Psoas muscle (tissue), 8 donors: ENCODE results near the gene SMARCD3. TPM values are rescaled to one million over a fixed set of nuclear protein-coding genes. Genes with fewer than 3 reads are reported as not detected.

Experiments used
- ATAC-seq, 4 donors: fragments of 200-7000 bp; cut with Tn5 transposase; one replicate each; pipeline ENCODE4 v1.9.1; 2020; ENCODE audit warnings: moderate library complexity in 3 of 4, mild to moderate bottlenecking in 2 of 4
- DNase-seq, 2 donors: peaks; one replicate each; pipeline ENCODE4 v3.0.0-alpha.2; 2020
- H3K27ac ChIP-seq: fragments of 200-600 bp; one replicate; pipeline ENCODE4 v1.8.0; 2022
- H3K27me3 ChIP-seq, 3 donors: fragments of 200-600 bp in 1 of 3; one replicate each; pipeline versions ENCODE4 v1.6.1 to v1.8.0; 2013 to 2022; ENCODE audit warnings: low read length in 2 of 3, mild to moderate bottlenecking in 2 of 3, moderate library complexity in 1 of 3; ENCODE audit not compliant: insufficient read depth in 3 of 3
- H3K36me3 ChIP-seq, 2 donors: fragments of 200-600 bp in 1 of 2; one replicate each; pipeline versions ENCODE4 v1.6.1 to v1.8.0; 2013 to 2022; ENCODE audit warnings: low read depth in 1 of 2, mild to moderate bottlenecking in 1 of 2, moderate library complexity in 1 of 2; ENCODE audit not compliant: insufficient read depth in 1 of 2
- H3K4me1 ChIP-seq: fragments of 200-600 bp; one replicate; pipeline ENCODE4 v1.8.0; 2022
- H3K4me3 ChIP-seq: fragments of 200-600 bp; one replicate; pipeline ENCODE4 v1.8.0; 2022; ENCODE audit warnings: mild to moderate bottlenecking
- H3K9me3 ChIP-seq: fragments of 200-600 bp; one replicate; pipeline ENCODE4 v1.8.0; 2022
- WGBS, 3 donors: extraction: QIAGEN DNeasy Blood & Tissue Kit; methylation state at CpG; one replicate each; pipeline versions ENCODE4 v1.1.6 to v1.1.7; 2013; 5-methylcytosine and 5-hydroxymethylcytosine counted together
- intact Hi-C, 2 donors: fragments of 100-400 bp; cut with DNase I; formaldehyde crosslinking; loops; one replicate each; pipeline versions ENCODE4 v1.11.0 to v1.14.2; 2022
- polyA plus RNA-seq, 3 donors: library from polyadenylated mRNA; stranded (reverse); fragments of 200-250 nt; gene quantifications; one replicate each; pipeline ENCODE4 v1.2.3, GENCODE V29; 2013
- total RNA-seq, 4 donors: library from RNA; stranded (reverse); fragmentation: NEBNext Ultra II Directional in 2 of 4; extraction: Animal tissue kit (Norgen Biotek cat#: 25700) in 2 of 4; gene quantifications; one replicate each; pipeline versions ENCODE4 v1.2.1 to v1.2.4, GENCODE V29; 2021 to 2023
- TF ChIP-seq, protein P1 (sequence below): fragments of 200-600 bp; IDR thresholded peaks from one replicate; pipeline ENCODE4 v1.8.0; 2022; ENCODE audit warnings: antibody characterized with exemption
- donor health status: healthy with polysubstance abuse.
- donor health status: DM: no; HTN: no; CAD: no; lungs with moderate emphysema.
- donor health status: Bipolar disorder and iron deficiency.
- donor health status: healthy.
- donor health status: DM: yes; HTN: yes; CAD: no.
- donor health status: DM: no; HTN: no; CAD: no.
- donor health status: DM: no; HTN: no; CAD: no.
- donor health status: DM: yes; HTN: yes; CAD: no.

SMARCD3 gene
- total and polyA plus RNA-seq, 7 donors = 38.3 to 138 (median 92.5) TPM

DNA sequence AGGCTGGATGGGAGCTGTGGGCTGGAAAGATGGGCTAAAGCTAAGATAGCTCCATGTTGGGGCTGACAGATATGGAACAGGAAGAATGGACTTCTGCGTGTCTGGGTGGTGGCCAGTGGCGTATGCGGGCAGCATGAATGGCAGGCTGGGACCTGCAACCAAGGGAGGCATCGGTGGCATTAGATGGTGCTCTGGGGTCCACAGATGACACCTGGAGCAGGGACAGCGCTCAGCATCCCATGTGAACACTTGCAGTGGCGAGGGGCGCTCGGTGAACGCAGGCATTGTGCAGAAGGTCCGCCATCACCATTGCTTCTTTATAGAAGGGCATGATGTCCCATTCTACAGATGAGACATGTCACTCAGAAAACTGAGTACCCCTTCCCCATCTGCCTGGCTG is 21.0 kb upstream of the SMARCD3 start:
- Histone ChIP-seq H3K27ac (no peak overlapping the region), H3K36me3 (no peaks in the 10 kb centered on the region), H3K9me3 (no peaks in the 10 kb centered on the region), H3K4me1 (peaks cover 2% of the 10 kb centered on the region), H3K27me3 (no peaks in the 10 kb centered on the region), H3K4me3 (no peak overlapping the region)
- DNase-seq = peak in 1 of 2 donors; percentile 8
- ATAC-seq = no peak
- 94 to 98% (median 96%) methylated on average over 10 of the region's 10 CpGs for WGBS, 3 donors
- TF ChIP-seq, protein P1, sequence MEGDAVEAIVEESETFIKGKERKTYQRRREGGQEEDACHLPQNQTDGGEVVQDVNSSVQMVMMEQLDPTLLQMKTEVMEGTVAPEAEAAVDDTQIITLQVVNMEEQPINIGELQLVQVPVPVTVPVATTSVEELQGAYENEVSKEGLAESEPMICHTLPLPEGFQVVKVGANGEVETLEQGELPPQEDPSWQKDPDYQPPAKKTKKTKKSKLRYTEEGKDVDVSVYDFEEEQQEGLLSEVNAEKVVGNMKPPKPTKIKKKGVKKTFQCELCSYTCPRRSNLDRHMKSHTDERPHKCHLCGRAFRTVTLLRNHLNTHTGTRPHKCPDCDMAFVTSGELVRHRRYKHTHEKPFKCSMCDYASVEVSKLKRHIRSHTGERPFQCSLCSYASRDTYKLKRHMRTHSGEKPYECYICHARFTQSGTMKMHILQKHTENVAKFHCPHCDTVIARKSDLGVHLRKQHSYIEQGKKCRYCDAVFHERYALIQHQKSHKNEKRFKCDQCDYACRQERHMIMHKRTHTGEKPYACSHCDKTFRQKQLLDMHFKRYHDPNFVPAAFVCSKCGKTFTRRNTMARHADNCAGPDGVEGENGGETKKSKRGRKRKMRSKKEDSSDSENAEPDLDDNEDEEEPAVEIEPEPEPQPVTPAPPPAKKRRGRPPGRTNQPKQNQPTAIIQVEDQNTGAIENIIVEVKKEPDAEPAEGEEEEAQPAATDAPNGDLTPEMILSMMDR = no peak
- intact Hi-C loops = no loop called here

DNA sequence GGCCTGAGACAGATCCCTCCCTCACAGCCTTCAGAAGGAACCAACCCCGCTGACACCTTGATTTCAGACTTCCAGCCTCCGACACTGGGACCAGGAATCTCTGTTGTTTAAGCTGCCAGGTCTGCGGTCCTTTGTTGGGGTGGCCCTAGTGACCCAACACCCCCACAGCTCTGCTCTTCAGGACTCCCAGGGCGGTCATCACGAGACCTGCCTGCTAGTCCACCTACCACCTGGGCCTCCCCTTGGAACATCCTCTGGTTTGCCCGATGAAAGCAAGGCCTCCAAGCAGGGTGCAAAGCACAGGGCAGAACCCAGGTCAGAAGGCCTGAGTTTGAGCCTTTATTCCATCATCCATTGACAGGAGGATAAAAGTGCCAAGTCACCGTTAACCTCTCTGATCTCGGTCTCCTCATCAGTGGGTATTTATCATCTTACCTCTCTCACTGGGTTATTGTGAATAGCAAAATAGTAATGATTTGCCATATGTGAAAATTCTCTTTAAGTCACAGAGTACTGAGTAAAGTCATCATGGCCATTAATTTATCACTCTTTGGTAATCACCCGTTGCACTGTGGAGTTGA is 16.9 kb upstream of the SMARCD3 start:
- no peaks in the 10 kb centered on the region for H3K4me1 ChIP-seq
- WGBS, 3 donors = 81 to 96% (median 95%) methylated on average over 9 of the region's 9 CpGs
- H3K36me3 ChIP-seq = no peaks in the 10 kb centered on the region
- intact Hi-C loops = no loop called here
- ATAC-seq = no peak
- H3K4me3 ChIP-seq = no peak overlapping the region
- peaks cover 0 to 30% (median 2%) of the 10 kb centered on the region in 3 donors for H3K27me3 ChIP-seq
- no peak overlapping the region for H3K27ac ChIP-seq
- TF ChIP-seq, protein P1 = no peak
- DNase-seq = no peak
- H3K9me3 ChIP-seq = no peaks in the 10 kb centered on the region

DNA sequence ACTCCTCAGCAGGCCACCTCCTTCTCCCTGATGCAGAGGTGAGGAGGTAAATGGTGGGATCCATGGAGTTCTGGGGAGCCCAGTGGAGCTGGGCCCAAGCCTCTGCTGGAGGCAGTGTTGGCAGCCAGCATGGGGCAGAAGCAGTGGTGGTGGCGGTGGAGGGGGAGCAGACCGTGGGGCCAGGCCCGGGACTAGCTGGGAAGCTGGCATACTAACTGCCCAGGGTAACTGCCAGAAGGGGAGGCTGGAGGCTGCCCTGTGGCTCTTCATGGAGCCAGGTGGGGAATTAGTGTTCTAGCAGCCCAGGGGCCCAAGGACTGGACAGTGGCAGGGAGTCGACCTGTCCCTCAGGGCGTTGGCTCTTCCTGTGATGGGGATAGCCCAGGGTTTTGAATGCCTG is 16.1 kb upstream of the SMARCD3 start:
- Histone ChIP-seq H3K27me3 (peaks cover 0 to 30% (median 3%) of the 10 kb centered on the region in 3 donors), H3K4me1 (no peaks in the 10 kb centered on the region), H3K36me3 (no peaks in the 10 kb centered on the region), H3K4me3 (no peak overlapping the region), H3K27ac (no peak overlapping the region), H3K9me3 (no peaks in the 10 kb centered on the region)
- no peak for ATAC-seq
- intact Hi-C loops = no loop called here
- TF ChIP-seq, protein P1 = no peak
- DNase-seq = no peak
- WGBS, 3 donors = 66 to 82% (median 82%) methylated on average over 5 of the region's 5 CpGs

DNA sequence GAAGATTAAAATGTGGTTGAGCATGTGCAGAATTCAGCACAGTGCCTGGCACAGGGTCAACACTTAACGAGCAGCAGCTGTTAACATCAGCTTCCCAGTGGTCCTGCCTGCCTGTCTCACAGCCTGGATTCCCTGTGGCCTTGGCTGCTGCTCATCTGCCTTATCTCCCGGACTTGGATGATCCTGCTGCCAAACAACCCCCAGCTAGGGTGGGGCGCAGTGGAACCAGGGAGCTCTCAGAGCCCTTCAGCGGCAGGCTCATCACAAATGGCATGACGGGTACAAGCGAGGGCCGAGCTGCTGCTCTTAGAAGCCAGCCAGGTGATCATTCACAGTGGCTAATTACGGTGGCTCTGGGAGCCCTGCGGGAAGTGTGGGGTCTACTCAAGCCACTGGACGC is 13.0 kb upstream of the SMARCD3 start:
- WGBS, 3 donors = 18 to 26% (median 25%) methylated on average over 10 of the region's 10 CpGs
- Histone ChIP-seq H3K36me3 (no peaks in the 10 kb centered on the region), H3K4me3 (no peak overlapping the region), H3K27ac (no peak overlapping the region), H3K27me3 (peaks cover 0 to 39% (median 9%) of the 10 kb centered on the region in 3 donors), H3K9me3 (no peaks in the 10 kb centered on the region), H3K4me1 (no peaks in the 10 kb centered on the region)
- TF ChIP-seq, protein P1 = no peak
- intact Hi-C loops = no loop called here
- ATAC-seq (no peak), DNase-seq (no peak)

DNA sequence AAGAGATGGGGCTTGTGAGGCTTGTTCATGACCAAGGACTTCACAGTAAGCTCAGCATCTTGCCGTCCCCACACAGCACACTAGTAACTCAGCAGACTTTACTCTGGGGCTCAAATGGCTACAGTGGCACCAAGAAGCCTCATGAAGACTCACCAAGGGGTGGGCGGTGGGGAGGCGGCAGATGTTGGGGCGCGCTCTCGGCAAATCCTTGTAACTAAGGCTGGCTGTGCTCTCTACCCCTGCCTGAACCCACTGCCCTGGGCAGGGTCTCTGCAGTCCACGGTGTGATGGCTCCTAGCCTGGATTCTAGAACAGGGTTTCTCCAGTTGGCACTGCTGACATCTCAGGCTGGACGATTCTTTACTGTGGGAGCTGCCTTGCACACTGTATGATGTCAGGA is 12.4 kb upstream of the SMARCD3 start:
- H3K27ac ChIP-seq = no peak overlapping the region
- TF ChIP-seq, protein P1 = no peak
- no peaks in the 10 kb centered on the region for H3K9me3 ChIP-seq
- intact Hi-C loops = no loop called here
- H3K4me3 ChIP-seq = no peak overlapping the region
- no peaks in the 10 kb centered on the region for H3K36me3 ChIP-seq
- ATAC-seq (no peak), DNase-seq (peak in 1 of 2 donors; percentile 15)
- H3K27me3 ChIP-seq = peaks cover 0 to 39% (median 9%) of the 10 kb centered on the region in 3 donors
- no peaks in the 10 kb centered on the region for H3K4me1 ChIP-seq
- WGBS, 3 donors = 71 to 76% (median 72%) methylated on average over 8 of the region's 8 CpGs
